ENCODE data around the gene PSMB5. TPM values are rescaled to one million over a fixed set of nuclear protein-coding genes. Genes with fewer than 3 reads are reported as not detected.
"Not testable (repeated sequence)": the region's sequence is repeated elsewhere in the genome, so short reads cannot be mapped to it uniquely, and the experiment has no call there.

Gene PSMB5
- total RNA-seq, 1 donor from 2014 or later, result 177 TPM

GRCh38 chr14:23006188-23006534 is 28.5 kb downstream of the PSMB5 start:
- Mint-ChIP-seq H3K9me3 (no peaks in the 10 kb centered on the region), H3K27ac (peak overlapping the region; percentile 93), H3K36me3 (no peaks in the 10 kb centered on the region), H3K4me1 (ENCODE audit: unreplicated experiment) (peaks cover 25% of the 10 kb centered on the region), H3K27me3 (no peaks in the 10 kb centered on the region), H3K4me3 (peak overlapping the region; percentile 91)
- no peak for DNase-seq (ENCODE audit: extremely low spot score, unreplicated experiment)
- no peak for TF ChIP-seq CTCF (conservative IDR thresholded peaks at IDR 0.05)

DNA sequence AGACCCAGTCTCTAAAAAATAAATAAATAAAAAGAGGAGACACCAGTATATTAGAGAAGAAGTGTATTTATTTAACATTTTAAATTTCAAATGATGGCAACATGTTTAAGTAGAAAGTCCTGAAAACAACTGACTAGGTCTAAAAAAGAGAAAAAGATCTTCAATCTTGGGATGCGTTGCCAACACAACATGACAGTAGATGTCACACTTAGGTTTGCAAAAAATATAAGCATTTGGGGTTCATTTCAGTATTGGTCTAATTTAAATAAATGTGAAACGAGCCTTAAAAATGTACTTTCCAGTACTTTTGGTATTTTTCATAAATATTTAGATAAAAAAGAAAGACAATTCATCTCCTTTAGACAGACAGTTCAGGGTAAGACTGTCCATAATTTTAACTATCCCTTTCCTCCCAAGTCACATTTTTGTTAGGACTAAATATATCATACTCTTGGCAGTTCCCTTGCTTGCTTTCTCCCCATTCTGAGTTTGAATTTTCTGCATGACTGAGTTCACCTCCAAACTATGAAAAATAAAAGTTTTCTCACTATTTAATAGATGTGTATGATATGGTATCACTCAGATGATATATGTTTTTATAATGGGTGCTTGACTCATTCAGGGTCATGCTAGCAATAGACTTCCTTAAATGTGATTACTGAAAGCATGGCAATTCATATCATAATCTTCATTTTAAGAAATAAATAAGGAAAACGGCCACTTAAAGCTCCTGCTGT is 29.1 kb downstream of the PSMB5 start:
- peaks cover 25% of the 10 kb centered on the region for H3K4me1 Mint-ChIP-seq (ENCODE audit: unreplicated experiment)
- no peaks in the 10 kb centered on the region for H3K27me3 Mint-ChIP-seq
- no peaks in the 10 kb centered on the region for H3K9me3 Mint-ChIP-seq
- DNase-seq (ENCODE audit: extremely low spot score, unreplicated experiment), result no peak
- peak overlapping the region; percentile 93 for H3K27ac Mint-ChIP-seq
- TF ChIP-seq CTCF (conservative IDR thresholded peaks at IDR 0.05), result no peak
- no peaks in the 10 kb centered on the region for H3K36me3 Mint-ChIP-seq
- peak overlapping the region; percentile 91 for H3K4me3 Mint-ChIP-seq

DNA sequence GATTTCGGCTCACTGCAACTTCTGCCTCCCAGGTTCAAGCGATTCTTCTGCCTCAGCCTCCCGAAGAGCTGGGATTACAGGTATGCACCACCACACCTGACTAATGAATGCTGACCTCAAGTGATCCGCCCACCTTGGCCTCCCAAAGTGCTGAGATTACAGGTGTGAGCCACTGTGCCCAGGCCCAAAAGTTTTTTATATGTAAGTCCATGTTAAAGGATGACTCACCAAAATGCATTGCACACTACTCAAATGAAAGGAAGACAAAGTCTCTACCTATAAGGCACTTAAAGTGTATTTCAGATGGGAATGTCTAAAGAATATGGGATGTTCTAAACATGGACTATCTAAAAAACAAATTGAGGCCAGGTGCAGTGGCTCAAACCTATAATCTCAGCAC is 30.4 kb downstream of the PSMB5 start:
- not testable (repeated sequence) for H3K27ac Mint-ChIP-seq; H3K27me3 Mint-ChIP-seq; DNase-seq (ENCODE audit: extremely low spot score, unreplicated experiment); H3K4me3 Mint-ChIP-seq; H3K36me3 Mint-ChIP-seq; H3K9me3 Mint-ChIP-seq
- peaks cover 32% of the 10 kb centered on the region for H3K4me1 Mint-ChIP-seq (ENCODE audit: unreplicated experiment)

- Mint-ChIP-seq H3K4me3 (no peak overlapping the region), H3K9me3 (no peaks in the 10 kb centered on the region), H3K27me3 (no peaks in the 10 kb centered on the region), H3K27ac (no peak overlapping the region), H3K4me1 (ENCODE audit: unreplicated experiment) (peaks cover 24% of the 10 kb centered on the region), H3K36me3 (no peaks in the 10 kb centered on the region)
- DNase-seq (ENCODE audit: extremely low spot score, unreplicated experiment), result no peak
- no peak for TF ChIP-seq CTCF (conservative IDR thresholded peaks at IDR 0.05)
These were observed 32.1 kb downstream of the PSMB5 start for GRCh38 chr14:23002592-23002991.

DNA sequence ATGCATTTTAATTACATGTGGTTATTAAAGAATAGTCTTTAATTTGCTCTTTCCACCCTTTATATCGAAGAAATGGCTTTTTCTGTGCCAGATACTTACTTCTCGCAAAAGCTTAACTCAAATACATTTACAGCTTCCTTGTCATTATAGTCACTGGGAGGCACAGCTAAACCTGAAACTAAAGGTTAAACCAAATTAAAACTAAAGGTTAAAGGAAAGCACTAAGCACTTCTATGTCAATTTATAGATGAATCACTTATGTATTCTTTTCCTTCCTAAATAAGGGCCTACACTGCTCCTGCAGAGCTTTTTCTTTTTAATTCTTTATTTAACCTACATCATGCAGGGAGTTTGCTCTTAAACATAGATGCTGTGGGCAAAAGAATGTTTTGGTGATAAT is 33.8 kb downstream of the PSMB5 start:
- Mint-ChIP-seq H3K9me3 (no peaks in the 10 kb centered on the region), H3K27me3 (no peaks in the 10 kb centered on the region), H3K27ac (no peak overlapping the region), H3K4me1 (ENCODE audit: unreplicated experiment) (peaks cover 14% of the 10 kb centered on the region), H3K36me3 (no peaks in the 10 kb centered on the region), H3K4me3 (no peak overlapping the region)
- no peak for TF ChIP-seq CTCF (conservative IDR thresholded peaks at IDR 0.05)
- no peak for DNase-seq (ENCODE audit: extremely low spot score, unreplicated experiment)

- Mint-ChIP-seq H3K4me3 (no peak overlapping the region), H3K27ac (no peak overlapping the region), H3K9me3 (no peaks in the 10 kb centered on the region), H3K27me3 (no peaks in the 10 kb centered on the region), H3K36me3 (no peaks in the 10 kb centered on the region), H3K4me1 (ENCODE audit: unreplicated experiment) (peaks cover 17% of the 10 kb centered on the region)
- no peak for DNase-seq (ENCODE audit: extremely low spot score, unreplicated experiment)
- no peak for TF ChIP-seq CTCF (conservative IDR thresholded peaks at IDR 0.05)
These were observed 36.2 kb downstream of the PSMB5 start for GRCh38 chr14:22998329-22999012.

Measured in type B pancreatic cell (in vitro differentiated cells).